Stimulated activated CD4-positive, alpha-beta T cell treated with anti-CD3 and anti-CD28 coated beads, Interleukin-2, amount 100 ng/mL, for 4 hours (primary cell): ENCODE measurements around the gene NACA.
"Not testable (repeated sequence)": the region's sequence is repeated elsewhere in the genome, so short reads cannot be mapped to it uniquely, and the experiment has no call there.

Experiments
- DNase-seq: peaks from one replicate; pipeline ENCODE4 v3.0.0-alpha.2; 2020; ENCODE audit warnings: low read depth

NACA gene

DNA sequence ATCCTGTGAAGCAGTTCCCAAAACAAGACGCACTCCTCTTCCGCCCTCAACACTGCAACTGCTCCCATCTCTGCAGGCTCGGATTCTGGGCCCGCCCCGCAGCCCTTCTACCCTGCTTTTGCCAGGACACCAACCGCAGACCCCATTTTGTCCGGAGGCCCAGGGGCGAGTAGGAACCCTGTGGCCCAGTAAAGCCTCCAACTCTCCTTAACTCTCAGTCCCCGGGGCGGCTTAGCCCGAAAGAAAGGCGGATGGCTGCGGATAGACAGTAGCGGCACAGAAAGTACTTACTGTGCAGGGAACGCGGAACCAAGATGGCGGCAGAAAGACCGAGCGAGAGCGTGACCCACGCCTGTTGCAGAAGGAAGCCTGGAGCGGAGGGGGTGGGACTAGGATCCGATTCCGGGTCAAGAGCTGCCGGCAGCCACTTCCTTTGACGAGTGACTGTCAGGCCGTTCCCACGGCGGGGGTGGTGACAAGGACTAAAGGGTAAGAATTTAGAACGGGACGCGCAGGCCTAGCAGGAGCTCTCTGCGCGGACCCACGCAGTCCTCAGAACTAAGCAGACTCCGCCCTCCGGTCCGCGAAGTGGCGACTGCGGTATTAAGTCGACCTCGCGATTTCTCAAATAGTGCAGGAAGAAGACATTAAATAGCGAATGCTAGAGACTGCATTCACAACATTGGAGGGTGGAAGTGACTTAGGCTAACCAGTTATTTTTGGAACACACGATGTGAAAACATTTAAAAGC, at the start of gene NACA:
Gene NACA (minus strand): TSS at position 328 of the 751 bp plus-strand sequence. CDS start 778 bp downstream, outside the sequence.
- DNase-seq = peak; percentile 99

DNA sequence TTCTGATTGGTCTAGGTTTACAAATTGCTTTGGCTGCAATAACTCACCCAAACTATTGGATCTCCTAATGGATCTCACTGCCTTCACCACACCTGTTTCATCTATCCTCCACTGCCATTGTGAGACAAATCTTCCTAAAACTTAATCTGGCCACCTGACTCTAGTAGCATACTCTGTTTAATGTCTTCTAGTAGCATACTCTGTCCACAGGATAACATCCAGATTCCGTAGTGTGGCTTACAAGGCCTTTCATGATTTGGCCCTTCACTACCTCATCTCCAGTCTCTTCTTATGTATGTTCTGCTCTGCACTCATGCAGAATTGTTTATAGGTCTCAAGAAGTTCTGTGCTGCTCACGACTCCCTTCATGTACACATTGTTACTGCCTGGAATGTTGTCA, 48.0 kb upstream of the NACA start:
- no peak for DNase-seq

DNA sequence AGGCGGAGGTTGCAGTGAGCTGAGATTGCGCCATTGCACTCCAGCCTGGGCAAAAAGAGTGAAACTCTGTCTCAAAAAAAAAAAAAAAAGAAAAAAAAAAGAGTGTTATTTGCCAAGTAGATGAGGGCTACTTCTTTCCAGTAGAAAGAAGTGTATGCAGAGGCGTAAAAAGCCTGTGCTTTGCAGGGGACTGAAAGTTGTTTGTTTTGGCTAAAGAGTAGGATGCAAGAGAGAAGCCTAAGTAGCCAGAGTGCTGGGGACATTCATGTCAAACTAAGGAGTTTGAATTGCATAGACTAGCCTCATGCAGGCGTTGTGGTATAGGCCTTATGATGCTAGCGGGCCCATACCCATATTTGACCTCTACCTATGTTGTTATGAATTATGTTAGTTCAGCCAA, 47.5 kb upstream of the NACA start:
- DNase-seq = no peak

DNA sequence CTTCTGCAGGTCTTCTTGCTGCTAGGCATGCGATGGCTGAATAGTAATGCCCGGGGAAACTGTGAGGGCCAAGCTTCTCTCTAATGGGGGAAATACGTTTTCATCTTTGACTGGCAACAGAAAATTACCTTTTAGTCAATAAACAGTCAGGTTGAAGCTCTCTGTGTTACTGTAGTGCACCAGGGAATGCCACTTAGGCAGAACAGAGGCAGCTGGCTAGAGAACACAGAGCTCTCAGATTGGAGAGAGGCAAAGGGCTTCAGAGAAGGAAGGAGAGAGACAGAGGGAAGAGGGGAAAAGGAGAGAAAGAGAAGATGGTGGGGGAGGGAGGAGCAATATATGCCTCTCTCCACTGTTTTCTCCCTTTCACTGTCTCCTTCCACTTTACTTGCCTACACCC, 44.8 kb upstream of the NACA start:
- DNase-seq = no peak

DNA sequence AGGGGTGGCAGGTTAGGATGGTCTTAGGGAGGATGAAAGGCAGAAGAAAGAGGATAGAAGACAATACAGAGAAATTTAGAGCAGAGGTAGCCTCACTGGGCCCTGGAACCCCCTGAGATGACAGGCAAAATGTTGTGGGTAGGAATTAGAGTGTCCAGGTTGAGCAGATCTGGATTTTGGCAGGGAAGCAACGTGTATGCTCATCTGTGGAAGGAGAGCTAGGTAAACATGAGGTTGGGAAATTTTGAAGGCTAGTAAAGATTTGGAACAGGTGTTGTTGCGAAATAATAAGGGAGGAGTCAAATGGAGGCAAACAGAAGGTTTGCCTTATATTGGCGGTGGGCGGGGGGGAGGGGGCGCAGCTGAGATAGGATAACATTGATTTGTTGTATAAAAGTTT, 43.3 kb upstream of the NACA start:
- DNase-seq = no peak

DNA sequence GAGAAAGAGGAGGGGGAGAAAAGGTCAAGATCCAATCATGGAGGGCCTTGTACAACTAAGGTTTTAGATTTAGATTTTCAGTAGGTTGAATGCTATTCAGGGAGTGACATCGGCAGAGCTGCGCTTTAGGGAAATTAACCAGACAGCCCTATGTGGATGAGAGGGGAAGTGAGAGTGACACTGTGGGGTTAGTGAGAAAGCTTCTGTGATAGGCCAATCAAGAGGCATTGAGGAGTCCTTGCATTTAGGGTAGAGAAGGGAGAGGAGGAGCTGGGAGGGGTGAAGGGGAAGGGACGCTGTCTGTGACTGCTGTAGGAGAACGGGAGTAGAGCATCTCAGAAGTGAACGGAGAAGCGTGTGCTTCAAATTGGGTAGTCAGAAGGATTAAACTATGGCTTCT, 41.4 kb upstream of the NACA start:
- no peak for DNase-seq

DNA sequence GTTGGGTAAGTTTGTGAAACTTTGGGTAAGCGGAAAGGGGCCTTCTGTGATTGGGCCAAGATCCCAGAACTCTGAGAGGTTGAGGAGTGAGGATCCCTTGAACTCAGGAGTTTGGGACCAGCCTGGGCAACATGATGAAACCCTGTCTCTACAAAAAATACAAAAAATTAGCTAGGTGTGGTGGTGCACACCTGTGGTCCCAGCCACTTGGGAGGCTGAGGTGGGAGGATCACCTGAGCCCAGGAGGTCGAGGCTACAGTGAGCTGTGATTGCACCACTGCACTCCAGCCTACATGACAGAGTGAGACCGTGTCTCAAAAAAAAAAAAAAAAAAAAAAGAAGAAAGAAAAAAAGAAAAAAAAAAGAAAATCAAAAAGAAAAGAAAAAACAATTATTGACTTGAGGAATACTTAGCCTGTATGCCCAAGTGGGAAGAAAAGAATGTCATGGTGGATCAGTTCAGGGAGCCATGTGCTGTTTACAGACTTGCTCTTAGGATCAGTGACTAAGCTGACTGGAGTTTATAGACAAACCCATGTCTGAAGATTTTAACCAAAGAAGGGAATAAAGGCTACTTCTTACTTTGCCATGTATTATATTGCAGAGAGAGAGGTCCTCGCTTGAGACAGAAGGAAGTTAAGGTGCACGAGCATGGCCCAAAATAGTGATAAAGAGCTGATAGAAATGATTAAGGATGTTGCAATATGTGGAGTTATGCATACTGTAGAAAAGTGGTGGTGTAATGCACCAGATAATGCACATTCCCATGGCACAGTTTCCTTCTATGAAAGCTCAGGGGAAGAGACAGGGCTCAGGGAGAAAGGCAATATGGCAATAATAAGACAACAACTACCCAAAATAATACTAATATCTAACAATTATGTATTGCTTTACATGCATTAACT, 38.9 kb upstream of the NACA start:
- DNase-seq = no peak

DNA sequence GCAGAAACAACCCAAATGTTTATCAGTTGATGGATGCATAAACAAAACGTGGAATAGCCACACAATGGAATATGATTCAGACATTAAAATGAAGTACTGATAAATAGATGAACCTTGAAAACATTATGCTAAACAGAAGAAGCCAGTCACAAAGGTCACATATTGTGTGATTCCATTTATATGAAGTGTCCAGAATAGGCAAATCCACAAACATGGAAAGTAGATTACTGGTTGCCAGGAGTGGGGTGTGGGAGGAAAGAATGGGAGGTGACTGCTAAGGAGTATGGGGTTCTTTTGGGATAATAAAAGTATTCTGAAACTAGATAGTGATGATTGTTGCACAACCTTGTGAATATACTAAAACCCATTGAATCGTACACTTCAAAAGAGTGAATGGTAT, 36.7 kb upstream of the NACA start:
- no peak for DNase-seq

DNA sequence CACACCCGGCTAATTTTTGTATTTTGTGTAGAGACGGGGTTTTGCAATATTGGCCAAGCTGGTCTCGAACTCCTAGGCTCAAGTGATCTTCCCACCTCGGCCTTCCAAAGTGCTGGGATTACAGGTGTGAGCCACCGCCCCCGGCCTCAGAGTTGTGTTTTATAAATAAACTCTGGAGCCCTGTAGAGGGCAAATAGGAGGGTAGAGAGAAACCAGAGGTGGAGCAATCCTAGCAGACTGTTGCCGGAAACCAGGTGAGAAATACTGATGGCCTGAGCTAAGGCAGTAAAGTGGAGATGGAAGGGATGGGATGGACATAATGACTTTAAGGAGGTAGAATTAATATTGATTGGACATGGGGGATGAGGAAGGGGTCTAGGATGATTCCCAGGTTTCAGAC, 35.4 kb upstream of the NACA start:
- DNase-seq = no peak

DNA sequence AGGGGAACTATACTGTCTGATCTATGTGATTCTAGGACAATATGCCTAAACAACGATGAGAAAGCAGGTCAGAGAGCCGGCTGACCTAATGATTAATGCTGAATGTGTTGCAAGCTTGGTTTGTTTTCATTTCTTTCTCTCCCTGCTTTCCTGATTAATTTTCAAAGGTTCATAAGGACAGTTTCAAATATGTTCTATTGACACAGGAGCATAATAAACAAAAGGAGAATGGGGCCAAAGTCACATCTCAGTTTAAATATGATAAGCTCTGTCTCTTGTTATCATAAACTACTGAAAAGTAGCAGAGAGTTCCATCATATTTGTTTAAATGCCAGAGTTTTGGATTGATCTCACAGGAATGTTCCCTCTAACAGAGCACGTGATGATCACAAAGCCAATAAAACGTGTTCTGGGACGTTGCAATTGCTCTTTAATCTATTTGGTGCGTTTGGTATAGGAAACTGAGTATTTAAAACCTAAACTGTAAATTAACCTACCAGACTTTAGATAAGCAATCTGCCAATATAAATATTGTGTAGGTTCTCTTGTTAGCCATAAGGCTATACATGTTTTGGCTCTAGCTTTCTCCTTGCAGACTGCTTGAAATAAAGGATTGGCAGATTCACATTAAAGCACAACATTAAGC, 34.3 kb upstream of the NACA start:
- DNase-seq = no peak

DNA sequence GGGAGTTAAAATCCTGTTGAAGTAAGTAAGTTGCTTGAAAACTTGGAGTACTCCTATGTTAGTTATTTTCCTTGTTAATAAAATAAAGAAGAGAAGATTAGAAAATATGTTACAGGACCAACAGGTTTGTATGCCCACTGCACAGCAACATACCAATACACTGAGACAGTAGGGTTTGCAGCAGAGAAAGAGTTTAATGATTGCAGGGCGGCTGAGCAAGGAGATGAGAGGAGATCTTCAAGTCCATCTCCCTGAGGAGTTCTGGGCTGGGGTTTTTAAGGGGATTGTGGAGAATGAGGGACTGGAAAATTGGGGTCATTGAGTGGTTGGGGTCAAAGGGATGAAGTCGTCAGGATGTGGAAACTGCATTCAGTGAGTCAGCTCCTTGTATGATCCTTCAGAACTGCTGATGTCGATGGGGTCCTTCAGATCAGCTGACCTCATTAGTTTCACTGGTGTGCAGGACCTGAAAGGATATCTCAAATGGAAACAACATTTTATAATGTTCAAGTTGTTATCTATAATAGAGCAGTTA, 33.7 kb upstream of the NACA start:
- no peak for DNase-seq

DNA sequence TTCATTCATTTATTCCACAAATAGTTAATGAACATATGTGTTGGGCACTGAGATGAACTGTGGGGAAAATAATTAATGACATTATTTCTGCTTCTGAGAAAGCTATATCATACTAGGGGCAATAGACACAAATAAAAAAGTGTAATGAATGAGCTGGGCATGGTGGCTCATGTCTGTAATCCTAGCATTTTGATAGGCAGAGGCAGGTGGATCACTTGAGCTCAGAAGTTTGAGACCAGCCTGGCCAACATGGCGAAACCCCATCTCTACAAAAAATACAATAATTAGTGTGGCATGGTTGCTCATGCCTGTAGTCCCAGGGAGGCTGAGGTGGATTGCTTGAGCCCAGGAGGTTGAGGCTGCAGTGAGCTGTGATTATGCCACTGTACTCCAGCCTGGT, 32.9 kb upstream of the NACA start:
- DNase-seq = not testable (repeated sequence)

DNA sequence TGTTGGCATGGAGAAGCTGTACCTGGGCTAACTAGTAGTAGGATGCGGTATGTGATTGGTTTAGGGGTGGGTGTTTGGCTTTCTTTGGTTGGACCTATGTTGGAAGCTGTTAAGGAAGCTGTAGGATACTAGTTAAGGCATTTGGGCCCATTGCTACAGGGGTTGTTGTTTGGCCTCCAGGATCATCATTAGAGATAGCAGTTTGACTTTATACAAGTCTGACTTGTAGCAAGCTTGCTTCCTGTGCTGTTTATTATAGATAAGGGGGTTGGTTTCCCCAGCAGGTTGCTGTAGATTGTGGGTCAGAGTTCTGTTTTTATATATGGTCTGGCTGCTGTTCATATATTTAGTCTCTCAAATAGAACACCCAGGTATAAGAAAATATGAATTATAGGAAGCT, 28.5 kb upstream of the NACA start:
- no peak for DNase-seq

DNA sequence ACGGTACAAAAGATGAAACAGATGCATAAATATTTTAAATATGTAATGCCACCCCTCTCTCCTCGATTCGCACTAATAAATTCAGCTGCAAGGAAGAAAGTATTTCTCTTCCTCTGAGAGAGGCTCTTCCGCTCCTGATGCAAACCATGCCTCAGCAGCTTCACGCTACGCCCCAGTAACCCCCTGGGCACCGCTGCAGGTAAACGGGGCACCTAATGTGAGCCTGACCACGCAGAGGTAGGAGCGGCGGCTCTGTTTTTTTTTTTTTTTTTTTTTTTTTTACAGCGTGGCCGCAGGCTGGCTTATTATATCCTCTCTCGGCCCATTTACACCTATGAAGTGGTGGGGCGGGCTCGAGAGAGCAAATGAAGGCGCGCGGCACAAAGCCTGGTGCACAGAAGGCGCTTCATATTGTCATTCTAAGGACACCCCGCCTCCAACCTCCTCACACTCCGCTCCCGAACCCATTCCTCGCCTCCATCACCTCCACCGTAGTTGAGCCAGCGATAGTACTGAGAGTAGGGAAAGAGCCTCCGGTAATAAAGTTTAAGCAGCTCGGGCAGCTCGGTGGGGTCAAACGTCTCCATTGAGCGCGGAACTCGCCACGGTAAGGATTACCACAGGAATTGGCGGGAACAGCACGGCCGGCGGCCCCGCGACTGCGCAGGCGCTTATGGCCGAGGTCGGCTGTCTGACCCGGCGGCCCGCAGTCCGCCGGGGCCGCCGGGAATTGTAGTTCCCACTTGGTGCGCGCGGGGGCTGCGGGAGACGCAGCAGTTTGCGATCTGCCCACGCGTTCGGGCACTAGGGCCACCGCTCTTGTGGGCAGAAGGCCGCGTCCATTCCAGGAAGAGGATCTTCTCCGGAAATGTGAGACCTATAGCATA, 26.9 kb upstream of the NACA start, which contains the start of gene PRIM1:
Gene PRIM1 (minus strand): TSS at position 612 of the 887 bp plus-strand sequence. CDS start 25 bp downstream, at position 587.
- peak; percentile 78 for DNase-seq

DNA sequence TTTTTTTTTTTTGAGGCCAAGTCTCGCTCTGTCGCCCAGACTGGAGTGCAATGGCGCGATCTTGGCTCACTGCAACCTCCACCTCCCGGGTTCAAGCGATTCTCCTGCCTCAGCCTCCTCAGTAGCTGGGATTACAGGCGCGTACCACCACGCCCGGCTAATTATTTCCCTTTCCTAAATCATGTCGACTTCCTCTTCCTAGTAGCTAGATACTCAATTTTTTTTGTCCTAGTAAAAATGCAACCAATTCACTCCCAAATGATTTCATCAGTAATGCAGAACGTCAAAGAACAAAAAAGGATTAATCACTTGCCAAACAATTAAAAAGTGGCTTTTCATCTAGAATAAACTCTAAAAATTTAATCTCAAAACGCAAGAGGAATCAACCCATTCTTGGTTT, 25.5 kb upstream of the NACA start:
- DNase-seq = not testable (repeated sequence)

DNA sequence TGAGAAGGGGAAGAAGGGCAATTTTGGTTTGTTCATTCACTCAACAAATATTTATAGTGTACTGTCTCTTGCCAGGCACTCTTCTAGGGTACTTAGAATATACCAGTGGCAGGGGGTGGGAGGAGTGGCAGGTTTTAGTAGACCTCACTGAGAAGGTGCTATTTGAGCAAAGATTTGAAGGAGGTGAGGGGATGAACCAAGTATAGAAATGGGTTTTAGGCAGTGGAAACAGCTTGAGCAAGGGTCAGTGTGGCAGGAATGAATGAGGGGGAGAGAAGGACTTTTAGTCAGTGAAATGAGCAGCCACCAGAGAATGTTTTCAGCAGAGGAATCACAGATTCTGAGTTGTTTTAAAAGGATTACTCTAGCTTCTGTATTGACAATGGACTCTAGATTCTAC, 24.8 kb upstream of the NACA start:
- DNase-seq = no peak

DNA sequence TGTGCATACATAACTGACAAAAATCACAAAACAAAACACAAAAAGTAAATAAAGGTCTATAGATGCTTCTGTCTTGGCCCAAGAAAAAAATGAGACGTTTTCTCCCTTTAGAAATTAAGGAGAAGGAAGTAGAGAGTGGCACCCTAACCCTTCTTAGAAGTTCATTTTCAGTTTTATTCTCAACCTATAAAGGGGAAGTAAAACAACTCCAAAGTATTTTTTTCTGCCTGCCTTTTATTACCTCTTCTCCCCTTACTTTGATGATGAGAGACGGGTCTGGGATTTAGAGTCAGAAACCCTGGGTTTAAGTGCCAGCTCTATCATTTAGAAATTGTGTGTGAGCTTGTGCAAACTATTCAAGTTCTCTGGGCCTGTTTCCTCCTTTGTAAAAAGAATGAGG, 24.3 kb upstream of the NACA start:
- no peak for DNase-seq

DNA sequence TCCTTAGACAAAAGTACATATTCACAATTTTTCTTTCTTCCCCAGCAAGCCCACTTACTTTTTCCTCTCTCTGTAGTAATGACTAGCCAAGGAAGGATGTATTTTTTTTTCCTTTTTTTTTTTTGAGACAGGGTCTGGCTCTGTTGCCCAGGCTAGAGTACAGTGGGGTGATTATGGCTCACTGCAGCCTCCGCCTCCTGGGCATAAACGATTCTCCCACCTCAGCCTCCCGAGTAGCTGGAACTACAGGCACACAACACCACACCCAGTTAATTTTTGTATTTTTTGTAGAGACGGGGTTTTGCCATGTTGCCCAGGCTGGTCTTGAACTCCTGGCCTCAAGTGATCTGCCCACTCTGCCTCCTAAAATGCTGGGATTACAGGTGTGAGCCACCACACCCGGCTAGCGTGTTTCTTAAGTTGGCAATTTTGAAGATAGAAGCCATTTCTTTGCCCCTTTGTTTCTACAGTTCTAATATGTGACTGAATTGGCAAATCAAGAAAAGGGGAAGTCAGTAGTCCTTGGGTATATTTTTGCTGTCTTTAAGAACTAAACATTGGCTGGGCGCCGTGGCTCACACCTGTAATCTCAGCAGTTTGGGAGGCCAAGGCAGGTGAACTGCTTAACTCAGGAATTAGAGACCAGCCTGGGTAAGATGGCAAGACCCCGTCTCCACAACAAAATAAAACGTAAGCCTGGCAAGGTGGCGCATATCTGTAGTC, 3.2 kb upstream of the NACA start:
- DNase-seq = no peak

DNA sequence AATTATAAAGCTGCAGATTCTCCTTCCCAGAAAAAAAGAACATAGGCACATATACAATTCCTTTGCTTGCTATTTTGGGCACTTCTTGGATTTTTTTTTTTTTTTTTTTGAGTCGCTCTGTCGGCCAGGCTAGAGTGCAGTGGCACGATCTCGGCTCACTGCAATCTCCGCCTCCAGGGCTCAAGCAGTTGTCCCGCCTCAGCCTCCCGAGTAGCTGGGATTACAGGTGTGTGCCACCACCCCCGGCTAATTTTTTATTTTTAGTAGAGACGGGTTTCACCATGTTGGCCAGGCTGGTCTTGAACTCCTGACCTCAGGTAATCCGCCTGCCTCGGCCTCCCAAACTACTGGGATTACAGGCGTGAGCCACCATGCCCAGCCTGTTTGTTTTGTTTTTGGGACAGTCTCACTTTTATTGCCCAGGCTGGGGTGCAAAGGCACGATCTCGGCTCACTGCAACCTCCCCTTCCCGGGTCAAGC, 1.1 kb upstream of the NACA start:
- DNase-seq = not testable (repeated sequence)

DNA sequence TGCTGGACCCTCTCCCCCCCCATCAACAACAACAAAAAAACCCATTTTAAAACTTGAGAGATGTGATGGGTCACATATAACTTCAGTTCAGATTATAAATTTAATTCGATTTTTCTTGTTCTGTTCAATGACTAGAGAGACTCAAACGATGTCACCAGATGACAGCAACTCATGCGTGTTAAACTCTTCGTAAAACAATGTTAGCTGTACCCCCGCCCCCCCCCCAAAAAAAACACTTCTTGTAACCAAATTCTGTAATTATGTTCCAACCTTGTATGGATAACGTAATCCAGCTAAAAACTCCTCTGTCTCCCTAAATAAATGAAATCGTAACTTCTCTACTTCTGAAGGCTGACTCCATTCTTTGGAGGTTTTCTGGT, 614 bp upstream of the NACA start:
- no peak for DNase-seq

DNA sequence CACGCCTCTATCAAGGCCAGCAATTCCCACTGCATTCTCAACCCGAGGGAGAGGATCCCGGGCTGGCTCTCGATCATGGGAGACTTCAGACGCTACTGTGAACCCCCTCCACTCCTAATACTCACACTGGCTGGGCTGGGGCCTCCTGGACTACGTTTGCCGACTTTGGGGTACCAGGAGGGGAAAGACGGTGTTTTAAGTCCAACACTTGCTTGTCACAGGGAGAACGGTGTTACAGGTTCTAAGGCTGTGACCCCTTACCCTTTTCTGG, 463 bp downstream of the NACA start:
- no peak for DNase-seq
